H9 (cell line): ENCODE results near the gene RNF220. TPM values are rescaled to one million over a fixed set of nuclear protein-coding genes. Genes with fewer than 3 reads are reported as not detected.

ENCODE experiments used
- DNase-seq: peaks from one replicate; pipeline ENCODE4 v3.0.0-alpha.2; 2017
- H2AFZ ChIP-seq: one replicate; pipeline ENCODE4 v1.6.1; 2013; ENCODE audit warnings: mild to moderate bottlenecking, low read length, control low read depth, moderate library complexity
- H2AK5ac ChIP-seq: 2 replicates; pipeline ENCODE4 v1.6.1; 2013; ENCODE audit warnings: low read length, control low read depth, mixed read lengths; ENCODE audit not compliant: insufficient read length
- H2BK120ac ChIP-seq: one replicate; pipeline ENCODE4 v1.6.1; 2013; ENCODE audit warnings: low read depth, mild to moderate bottlenecking, low read length, control low read depth, inconsistent platforms; ENCODE audit not compliant: poor library complexity, severe bottlenecking
- H2BK12ac ChIP-seq: 2 replicates; pipeline ENCODE4 v1.6.1; 2013; ENCODE audit warnings: low read length, control low read depth, mixed read lengths, low read depth; ENCODE audit not compliant: insufficient read length
- H2BK15ac ChIP-seq: 2 replicates; pipeline ENCODE4 v1.6.1; 2013; ENCODE audit warnings: low read depth, low read length, control low read depth
- H2BK20ac ChIP-seq: one replicate; pipeline ENCODE4 v1.6.1; 2013; ENCODE audit warnings: low read depth, mild to moderate bottlenecking, low read length, control low read depth, inconsistent platforms; ENCODE audit not compliant: poor library complexity, severe bottlenecking
- H2BK5ac ChIP-seq: 2 replicates; pipeline ENCODE4 v1.6.1; 2013; ENCODE audit warnings: low read length, control low read depth, mixed read lengths; ENCODE audit not compliant: insufficient read length
- H3K14ac ChIP-seq: 2 replicates; pipeline ENCODE4 v1.6.1; 2013; ENCODE audit warnings: low read length, control low read depth; ENCODE audit not compliant: insufficient read depth
- H3K18ac ChIP-seq: 2 replicates; pipeline ENCODE4 v1.6.1; 2013; ENCODE audit warnings: low read depth, mild to moderate bottlenecking, mixed read lengths, low read length, control low read depth; ENCODE audit not compliant: insufficient read length
- H3K23ac ChIP-seq: 2 replicates; pipeline ENCODE4 v1.6.1; 2013; ENCODE audit warnings: low read length, control low read depth, mixed read lengths, low read depth; ENCODE audit not compliant: insufficient read length
- H3K23me2 ChIP-seq: 2 replicates; pipeline ENCODE4 v1.6.1; 2013; ENCODE audit warnings: low read depth, mild to moderate bottlenecking, mixed read lengths, low read length, control low read depth; ENCODE audit not compliant: insufficient read length, poor library complexity, severe bottlenecking
- H3K27ac ChIP-seq: 2 replicates; pipeline ENCODE4 v1.5.1; 2013; ENCODE audit warnings: low read length, control low read depth, mixed read lengths, low read depth; ENCODE audit not compliant: insufficient read length
- H3K27me3 ChIP-seq: 2 replicates; pipeline ENCODE4 v1.6.1; 2013; ENCODE audit warnings: low read length, control low read depth, inconsistent platforms; ENCODE audit not compliant: insufficient read depth
- H3K4ac ChIP-seq: 2 replicates; pipeline ENCODE4 v1.6.1; 2013; ENCODE audit warnings: low read depth, mild to moderate bottlenecking, control low read depth, inconsistent platforms, low read length, moderate library complexity
- H3K4me1 ChIP-seq: 2 replicates; pipeline ENCODE4 v1.6.1; 2013; ENCODE audit warnings: low read length, control low read depth, inconsistent platforms; ENCODE audit not compliant: insufficient read depth
- H3K4me2 ChIP-seq: 2 replicates; pipeline ENCODE4 v1.6.1; 2013; ENCODE audit warnings: low read length, control low read depth, mixed read lengths; ENCODE audit not compliant: insufficient read length, insufficient read depth
- H3K56ac ChIP-seq: 2 replicates; pipeline ENCODE4 v1.6.1; 2013; ENCODE audit warnings: low read depth, mild to moderate bottlenecking, mixed read lengths, low read length, control low read depth; ENCODE audit not compliant: insufficient read length
- H3K79me1 ChIP-seq: 2 replicates; pipeline ENCODE4 v1.6.1; 2013; ENCODE audit warnings: low read depth, mild to moderate bottlenecking, moderate library complexity, low read length, control low read depth, inconsistent platforms; ENCODE audit not compliant: insufficient read depth, poor library complexity, severe bottlenecking
- H3K79me2 ChIP-seq: 2 replicates; pipeline ENCODE4 v1.6.1; 2013; ENCODE audit warnings: low read length, control low read depth, inconsistent platforms; ENCODE audit not compliant: insufficient read depth
- H3K9ac ChIP-seq: 2 replicates; pipeline ENCODE4 v1.6.1; 2013; ENCODE audit warnings: low read length, control low read depth, mixed read lengths; ENCODE audit not compliant: insufficient read length; ENCODE audit errors: extremely low read depth
- H3K9me3 ChIP-seq: one replicate; pipeline ENCODE4 v1.6.1; 2013; ENCODE audit warnings: low read depth, low read length, inconsistent platforms; ENCODE audit not compliant: control insufficient read depth
- H3T11ph ChIP-seq: one replicate; pipeline ENCODE4 v1.6.1; 2013; ENCODE audit warnings: mild to moderate bottlenecking, low read length, control low read depth, inconsistent platforms
- H4K20me1 ChIP-seq: one replicate; pipeline ENCODE4 v1.6.1; 2013; ENCODE audit not compliant: control insufficient read depth, insufficient read length, insufficient read depth
- H4K5ac ChIP-seq: 2 replicates; pipeline ENCODE4 v1.6.1; 2013; ENCODE audit warnings: low read depth, mild to moderate bottlenecking, mixed read lengths, low read length, control low read depth; ENCODE audit not compliant: insufficient read length
- H4K8ac ChIP-seq: replicated peaks from 2 replicates; pipeline ENCODE4 v1.6.1; 2013; ENCODE audit warnings: low read length, control low read depth, mixed read lengths, low read depth; ENCODE audit not compliant: insufficient read length
- H4K91ac ChIP-seq: 2 replicates; pipeline ENCODE4 v1.6.1; 2013; ENCODE audit warnings: low read depth, mild to moderate bottlenecking, moderate library complexity, mixed read lengths, low read length, control low read depth; ENCODE audit not compliant: insufficient read length
- H3K27ac Mint-ChIP-seq, 3 experiments: 2 replicates in 2 of 3; 3 replicates in 1 of 3; pipeline ENCODE4 v1.8.0; 2020 to 2021; ENCODE audit warnings: mixed read lengths in 3 of 3, mild to moderate bottlenecking in 1 of 3, moderate library complexity in 1 of 3
- H3K27me3 Mint-ChIP-seq: 2 replicates; pipeline ENCODE4 v1.8.0; 2021; ENCODE audit warnings: low read depth, mild to moderate bottlenecking, moderate library complexity, mixed read lengths
- H3K36me3 Mint-ChIP-seq, 3 experiments: 2 replicates in 2 of 3; 3 replicates in 1 of 3; pipeline ENCODE4 v1.8.0; 2020 to 2021; ENCODE audit warnings: low read depth in 3 of 3, mixed read lengths in 3 of 3; ENCODE audit not compliant: insufficient read depth in 1 of 3
- H3K4me1 Mint-ChIP-seq, 2 experiments: 2 replicates each; pipeline ENCODE4 v1.8.0; 2020; ENCODE audit warnings: mixed read lengths in 2 of 2
- H3K4me3 Mint-ChIP-seq, 2 experiments: 2 replicates in 1 of 2; 3 replicates in 1 of 2; pipeline ENCODE4 v1.8.0; 2020 to 2021; ENCODE audit warnings: mild to moderate bottlenecking in 2 of 2, mixed read lengths in 2 of 2, moderate library complexity in 1 of 2
- H3K9me3 Mint-ChIP-seq, 2 experiments: 2 replicates in 1 of 2; 3 replicates in 1 of 2; pipeline ENCODE4 v1.8.0; 2020; ENCODE audit warnings: mild to moderate bottlenecking in 2 of 2, mixed read lengths in 2 of 2, moderate library complexity in 1 of 2
- CTCF ChIP-seq: fragments of 200-600 bp; sonication (generic); conservative IDR thresholded peaks from 3 replicates; pipeline ENCODE4 v1.8.0; 2021; ENCODE audit warnings: antibody characterized with exemption, mild to moderate bottlenecking
- WGBS: extraction: QIAGEN DNeasy Blood & Tissue Kit; methylation state at CpG from one replicate; pipeline ENCODE4 v1.1.7; 2013; ENCODE audit warnings: missing lambda C conversion rate, low lambda C conversion rate, mixed read lengths; ENCODE audit not compliant: insufficient read length; ENCODE audit errors: extremely low coverage; 5-methylcytosine and 5-hydroxymethylcytosine counted together
- total RNA-seq: library from RNA; stranded (reverse); gene quantifications from 2 replicates; pipeline ENCODE4 v1.2.1, GENCODE V29; 2021

RNF220 gene
- total RNA-seq, 1 experiment from 2014 or later = 109 TPM

DNA sequence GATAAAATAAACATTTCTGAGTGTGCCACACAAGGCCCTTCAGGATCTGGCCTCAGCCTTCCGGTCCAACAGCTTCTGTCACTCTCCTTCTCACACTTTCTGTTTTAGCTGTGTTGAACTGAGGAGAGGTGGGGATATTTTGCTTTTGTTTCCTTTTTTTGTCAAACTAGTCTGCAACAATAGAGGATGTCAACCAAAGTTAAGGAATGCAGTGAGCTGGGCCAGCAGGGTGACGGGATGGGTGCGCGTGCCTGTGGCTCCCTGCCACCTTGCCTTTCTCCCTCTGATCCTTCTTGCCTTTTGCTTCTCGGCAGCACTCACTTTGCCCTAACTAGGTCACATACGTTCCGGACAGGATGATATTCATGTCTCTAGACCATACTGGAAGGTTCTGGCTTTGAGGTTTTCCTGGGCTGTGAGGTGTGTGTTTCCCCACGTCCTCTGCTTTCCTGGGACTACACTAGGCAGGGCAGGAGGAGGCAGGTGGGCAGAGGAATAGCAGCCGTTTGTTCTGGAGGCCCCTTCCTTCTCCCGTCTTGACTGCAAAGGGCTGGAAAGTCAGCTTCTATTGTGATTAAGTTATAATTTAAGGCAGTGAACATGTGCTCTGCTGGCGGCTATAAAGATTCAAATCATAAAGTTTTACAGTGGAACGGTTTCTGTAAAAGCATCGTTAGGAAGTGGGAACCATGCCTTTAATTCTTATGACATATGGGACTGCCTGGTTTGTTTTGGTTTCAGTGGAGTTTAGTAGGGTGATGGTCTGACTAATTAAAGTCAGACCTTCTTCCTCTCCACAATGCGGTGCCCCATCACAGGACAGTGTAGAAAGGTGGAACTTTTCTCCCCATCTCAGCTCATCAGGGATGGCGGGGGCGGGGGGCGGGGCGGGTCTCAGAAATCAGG is 67.8 kb downstream of the RNF220 start:
- no CpG with 5 or more reads among the region's 18 CpGs for WGBS
- Histone ChIP-seq H3K79me1 (no peaks in the 10 kb centered on the region), H3K4me1 (peaks cover 6% of the 10 kb centered on the region), H3K14ac (no peak overlapping the region), H3T11ph (no peak overlapping the region), H2BK15ac (no peak overlapping the region), H3K56ac (no peak overlapping the region), H2AFZ (no peak overlapping the region), H2BK5ac (no peak overlapping the region), H2BK12ac (no peak overlapping the region), H3K9me3 (no peaks in the 10 kb centered on the region), H4K8ac (no peak overlapping the region), H3K9ac (no peak overlapping the region), H4K5ac (no peak overlapping the region), H3K4me2 (no peak overlapping the region), H4K20me1 (no peaks in the 10 kb centered on the region), H3K79me2 (no peaks in the 10 kb centered on the region), H3K18ac (no peak overlapping the region), H3K27ac (no peak overlapping the region), H2BK120ac (no peak overlapping the region), H4K91ac (no peak overlapping the region), H3K27me3 (no peaks in the 10 kb centered on the region), H3K23me2 (no peaks in the 10 kb centered on the region), H2AK5ac (no peak overlapping the region), H3K23ac (no peak overlapping the region), H3K4ac (no peak overlapping the region), H2BK20ac (no peak overlapping the region)
- DNase-seq = no peak
- Mint-ChIP-seq H3K4me1 (peaks cover 18 to 34% of the 10 kb centered on the region in 2 experiments), H3K36me3 (peaks cover 0 to 11% (median 10%) of the 10 kb centered on the region in 3 experiments; a peak in 5 of 7 replicates), H3K27ac (peak overlapping the region in 2 of 3 experiments; percentile 16 to 33; a peak in 4 of 7 replicates), H3K4me3 (no peak overlapping the region), H3K27me3 (peaks cover 7% of the 10 kb centered on the region), H3K9me3 (peaks cover 3 to 7% of the 10 kb centered on the region in 2 experiments; a peak in 4 of 5 replicates)
- TF ChIP-seq CTCF = no peak
